ENCODE measurements around the gene FAM78A. TPM values are rescaled to one million over a fixed set of nuclear protein-coding genes. Genes with fewer than 3 reads are reported as not detected.

The FAM78A gene
- total and polyA plus RNA-seq, 2 of the 8 experiments (the other 6 are each of a cell fraction or from before 2014, with no cell fraction given) = 3.1 TPM

- TF ChIP-seq NRF1 (IDR thresholded peaks at IDR 0.05; ENCODE audit: low read depth, low read length) = no peak
- no peak for TF ChIP-seq SAP30 (IDR thresholded peaks at IDR 0.05; ENCODE audit: insufficient read depth, insufficient replicate concordance, low read length)
These were observed 42.3 kb downstream of the FAM78A start (continued) for GRCh38 chr9:131233995-131234394.

Data from H1 (cell line).